Superior temporal gyrus (tissue), 1 donor: Measurements from ENCODE around the gene GLOD5.
A peak's percentile ranks its signal among the peaks of the same experiment; 100 is the strongest.
"Not testable (repeated sequence)": the region's sequence is repeated elsewhere in the genome, so short reads cannot be mapped to it uniquely, and the experiment has no call there.

ENCODE experiments used
- DNase-seq: peaks from one replicate; pipeline ENCODE4 v3.0.0-alpha.2; 2016; ENCODE audit errors: extremely low spot score

The GLOD5 gene

DNA sequence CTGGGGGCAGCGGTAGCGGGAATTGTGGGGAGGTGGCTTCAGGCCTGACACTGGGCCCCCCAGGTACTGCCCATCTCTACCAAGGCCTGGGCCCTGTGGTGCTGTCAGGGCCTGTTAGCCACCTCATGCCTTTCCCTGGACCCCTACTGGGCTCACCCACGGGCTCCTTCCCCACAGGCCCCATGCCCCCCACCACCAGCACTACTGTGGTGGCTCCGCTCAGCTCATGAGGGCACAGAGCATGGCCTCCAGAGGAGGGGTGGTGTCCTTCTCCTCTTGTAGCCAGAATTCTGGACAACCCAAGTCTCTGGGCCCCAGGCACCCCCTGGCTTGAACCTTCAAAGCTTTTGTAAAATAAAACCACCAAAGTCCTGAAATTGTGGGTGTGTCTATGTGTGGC lies 32.4 kb downstream of the GLOD5 start:
- DNase-seq = no peak

DNA sequence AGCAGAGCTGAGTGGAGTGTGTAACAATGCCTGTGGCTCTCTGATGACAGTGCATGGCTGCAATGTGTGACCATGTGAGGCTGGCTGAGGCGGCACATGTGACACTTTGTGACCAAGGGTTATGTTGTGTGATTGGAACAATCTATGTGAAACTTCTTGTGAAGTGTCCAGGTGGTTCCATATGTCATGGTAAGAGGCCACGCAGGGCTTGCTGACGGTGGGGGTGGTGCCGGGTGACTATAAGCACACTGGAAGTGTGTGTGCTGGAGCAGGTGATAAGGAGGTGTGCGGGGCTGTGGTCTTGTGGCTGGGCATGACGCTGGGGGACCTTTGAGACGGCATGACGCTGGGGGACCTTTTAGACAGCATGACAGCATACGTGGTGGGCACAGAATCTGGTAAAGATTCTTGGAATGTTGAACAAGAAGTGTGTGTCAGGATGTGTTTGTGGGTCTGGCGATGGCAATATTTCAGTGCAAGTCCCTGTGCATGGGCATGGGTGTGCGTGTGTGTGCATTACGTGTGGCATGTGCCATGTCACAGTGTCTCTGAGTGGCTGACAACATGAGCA lies 32.9 kb downstream of the GLOD5 start:
- DNase-seq = no peak

DNA sequence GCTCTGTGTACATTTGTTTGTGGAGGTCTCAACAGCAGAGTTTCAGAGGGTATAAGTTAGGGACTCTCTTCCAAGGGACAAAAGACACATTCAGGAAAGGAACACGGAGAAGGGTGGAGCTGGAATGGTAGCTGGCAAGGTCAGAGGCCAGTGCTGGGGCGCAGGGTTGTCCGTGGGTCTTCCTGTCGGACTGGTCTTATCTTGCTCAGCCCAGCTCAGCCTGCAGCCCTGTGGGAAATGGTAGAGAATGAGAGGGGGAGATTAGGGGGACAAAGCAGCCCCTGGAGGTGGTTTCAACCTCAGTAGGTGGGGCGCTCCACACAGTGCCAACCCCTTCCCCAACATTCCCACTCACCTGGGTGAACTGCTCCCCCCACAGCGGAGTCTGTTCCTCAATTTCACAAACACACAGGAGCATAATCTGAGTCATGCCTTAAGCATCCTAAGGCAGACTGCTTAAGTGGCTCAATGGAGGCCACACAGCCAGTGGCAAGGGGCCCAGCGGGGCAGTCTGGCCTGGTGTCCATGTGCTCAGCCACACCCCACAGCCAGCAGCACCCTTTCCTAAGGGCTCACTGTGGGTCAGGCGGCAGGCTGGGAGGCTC lies 33.5 kb downstream of the GLOD5 start:
- DNase-seq = no peak

DNA sequence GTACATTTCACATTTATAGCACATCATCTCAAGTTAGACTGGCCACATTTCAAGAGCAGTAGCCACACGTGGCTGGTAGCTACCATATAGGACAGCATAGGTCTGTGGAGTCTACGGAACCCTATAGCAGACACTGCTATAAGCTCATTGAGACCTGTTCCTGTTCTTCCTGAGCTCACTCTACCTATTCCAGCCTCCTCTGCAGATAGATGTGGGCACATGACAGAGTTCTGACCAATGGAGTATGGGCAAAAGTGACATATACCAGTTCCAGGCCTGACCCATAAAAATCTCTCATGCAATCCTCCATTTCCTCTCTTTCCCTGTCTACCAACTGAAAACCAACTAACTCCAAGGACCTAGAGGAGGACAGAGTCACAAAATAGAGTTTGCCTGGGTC lies 36.8 kb downstream of the GLOD5 start:
- no peak for DNase-seq

GRCh38 chrX:48800574-48801279 lies 39.2 kb downstream of the GLOD5 start:
- DNase-seq = no peak

GRCh38 chrX:48801280-48802088 lies 39.9 kb downstream of the GLOD5 start, which contains the start of gene HDAC6:
Gene HDAC6, plus strand, starts transcription at chrX:48802067. Its CDS starts 626 bp downstream, at chrX:48802693.
- peak; percentile 95 for DNase-seq

GRCh38 chrX:48802089-48802904 lies 40.8 kb downstream of the GLOD5 start:
- peak; percentile 14 for DNase-seq

DNA sequence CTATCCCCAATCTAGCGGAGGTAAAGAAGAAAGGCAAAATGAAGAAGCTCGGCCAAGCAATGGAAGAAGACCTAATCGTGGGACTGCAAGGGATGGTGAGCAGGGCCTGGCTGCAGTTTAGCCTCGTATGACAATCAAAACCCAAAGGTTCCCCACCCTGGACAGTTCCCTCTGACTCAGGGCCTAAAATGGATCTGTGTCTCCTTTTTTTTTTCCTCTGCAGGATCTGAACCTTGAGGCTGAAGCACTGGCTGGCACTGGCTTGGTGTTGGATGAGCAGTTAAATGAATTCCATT lies 41.3 kb downstream of the GLOD5 start:
- no peak for DNase-seq

- no peak for DNase-seq
These were observed 44.5 kb downstream of the GLOD5 start for GRCh38 chrX:48806081-48806480.

- no peak for DNase-seq
These were observed 52.1 kb downstream of the GLOD5 start for GRCh38 chrX:48813644-48814043.

GRCh38 chrX:48814722-48815121 lies 53.2 kb downstream of the GLOD5 start:
- DNase-seq = no peak

- no peak for DNase-seq
These were observed 53.7 kb downstream of the GLOD5 start for GRCh38 chrX:48815266-48815665.

DNA sequence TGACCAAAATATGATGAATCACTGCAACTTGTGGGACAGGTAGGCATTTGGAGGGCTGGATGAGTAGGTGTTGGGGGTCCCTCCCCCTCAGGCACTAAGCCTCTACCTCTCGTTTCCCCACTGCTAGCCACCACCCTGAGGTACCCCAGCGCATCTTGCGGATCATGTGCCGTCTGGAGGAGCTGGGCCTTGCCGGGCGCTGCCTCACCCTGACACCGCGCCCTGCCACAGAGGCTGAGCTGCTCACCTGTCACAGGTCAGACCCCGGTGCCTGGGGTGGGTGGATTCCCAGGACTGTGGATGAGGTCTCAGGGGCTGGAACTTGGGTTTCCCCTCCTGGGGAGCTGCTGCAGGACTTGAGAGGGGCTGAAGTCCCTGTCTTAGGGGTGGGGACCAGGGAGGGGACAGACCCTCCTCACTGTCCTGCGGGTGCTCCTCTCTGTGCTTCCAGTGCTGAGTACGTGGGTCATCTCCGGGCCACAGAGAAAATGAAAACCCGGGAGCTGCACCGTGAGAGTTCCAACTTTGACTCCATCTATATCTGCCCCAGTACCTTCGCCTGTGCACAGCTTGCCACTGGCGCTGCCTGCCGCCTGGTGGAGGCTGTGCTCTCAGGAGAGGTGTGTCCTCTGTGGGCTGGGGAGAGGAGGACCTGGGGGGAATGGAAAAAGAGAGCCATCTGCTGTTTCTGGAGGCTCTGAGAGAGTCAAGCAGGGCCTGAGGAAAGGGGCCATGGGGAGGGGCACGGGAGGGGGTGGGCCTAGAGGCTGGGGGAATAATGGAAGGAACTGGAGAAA lies 54.7 kb downstream of the GLOD5 start:
- DNase-seq = no peak

GRCh38 chrX:48818098-48818497 lies 56.6 kb downstream of the GLOD5 start:
- no peak for DNase-seq

DNA sequence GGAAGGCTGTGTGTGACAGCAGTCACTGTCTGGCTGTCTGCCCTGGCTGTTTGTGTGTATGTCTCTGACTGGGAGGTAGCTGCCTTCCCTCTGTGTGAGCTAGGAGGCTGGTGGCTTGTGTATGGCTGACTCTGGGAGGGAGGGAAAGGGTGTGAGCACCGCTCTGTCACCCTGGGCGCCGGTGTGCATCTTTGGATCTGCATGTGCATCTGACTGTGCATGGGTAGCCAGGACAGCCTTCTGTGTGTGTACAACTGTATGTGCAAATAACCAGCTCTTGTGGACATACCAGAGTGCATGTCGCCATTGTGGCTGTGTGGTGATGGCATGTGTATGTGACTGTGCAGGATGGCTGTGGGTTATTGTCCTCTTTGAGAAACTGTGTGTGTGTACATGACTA lies 57.3 kb downstream of the GLOD5 start:
- no peak for DNase-seq

GRCh38 chrX:48819394-48819793 lies 57.8 kb downstream of the GLOD5 start:
- not testable (repeated sequence) for DNase-seq

GRCh38 chrX:48823053-48823452 lies 61.5 kb downstream of the GLOD5 start:
- no peak for DNase-seq
